KMS-11 (cell line): ENCODE results near the gene PFKP.

Experiments
- H2AFZ ChIP-seq: fragments of 200-600 bp; sonication (generic); 2 replicates; pipeline ENCODE4 v1.6.1; 2016; ENCODE audit warnings: antibody characterized with exemption, mixed run types, low read depth
- H3K27ac ChIP-seq: fragments of 200-600 bp; sonication (generic); 2 replicates; pipeline ENCODE4 v1.6.1; 2016; ENCODE audit warnings: mild to moderate bottlenecking, mixed run types
- H3K27me3 ChIP-seq: fragments of 200-600 bp; sonication (generic); 2 replicates; pipeline ENCODE4 v1.6.1; 2017; ENCODE audit warnings: mild to moderate bottlenecking, low read depth, mixed run types, moderate library complexity; ENCODE audit not compliant: insufficient read depth
- H3K36me3 ChIP-seq: fragments of 200-600 bp; sonication (generic); 2 replicates; pipeline ENCODE4 v1.6.1; 2017; ENCODE audit warnings: mild to moderate bottlenecking, mixed run types; ENCODE audit not compliant: insufficient read depth
- H3K4me1 ChIP-seq: fragments of 200-600 bp; sonication (generic); 2 replicates; pipeline ENCODE4 v1.6.1; 2016; ENCODE audit warnings: mild to moderate bottlenecking, low read depth, mixed run types; ENCODE audit not compliant: poor library complexity, severe bottlenecking
- H3K4me2 ChIP-seq: fragments of 200-600 bp; sonication (generic); 2 replicates; pipeline ENCODE4 v1.7.0; 2016; ENCODE audit warnings: mild to moderate bottlenecking, mixed run types
- H3K4me3 ChIP-seq: fragments of 200-600 bp; sonication (generic); IDR thresholded peaks from 2 replicates; pipeline ENCODE4 v1.6.1; 2017; ENCODE audit warnings: low read depth, low read length, mixed read lengths; ENCODE audit not compliant: insufficient read depth
- H3K79me2 ChIP-seq: fragments of 200-600 bp; sonication (generic); 2 replicates; pipeline ENCODE4 v1.6.1; 2016; ENCODE audit warnings: low read depth, mixed run types; ENCODE audit not compliant: insufficient read depth
- H3K9ac ChIP-seq: fragments of 200-600 bp; sonication (generic); 2 replicates; pipeline ENCODE4 v1.6.1; 2016; ENCODE audit warnings: mild to moderate bottlenecking, mixed run types
- H4K20me1 ChIP-seq: fragments of 200-600 bp; sonication (generic); 2 replicates; pipeline ENCODE4 v1.6.1; 2016; ENCODE audit warnings: mild to moderate bottlenecking, mixed run types; ENCODE audit not compliant: insufficient read depth
- CTCF ChIP-seq: fragments of 200-600 bp; sonication (generic); conservative IDR thresholded peaks from 2 replicates; pipeline ENCODE4 v1.6.1; 2017; ENCODE audit warnings: low read depth, mild to moderate bottlenecking, antibody characterized with exemption, low read length, moderate library complexity, mixed read lengths

PFKP gene

DNA sequence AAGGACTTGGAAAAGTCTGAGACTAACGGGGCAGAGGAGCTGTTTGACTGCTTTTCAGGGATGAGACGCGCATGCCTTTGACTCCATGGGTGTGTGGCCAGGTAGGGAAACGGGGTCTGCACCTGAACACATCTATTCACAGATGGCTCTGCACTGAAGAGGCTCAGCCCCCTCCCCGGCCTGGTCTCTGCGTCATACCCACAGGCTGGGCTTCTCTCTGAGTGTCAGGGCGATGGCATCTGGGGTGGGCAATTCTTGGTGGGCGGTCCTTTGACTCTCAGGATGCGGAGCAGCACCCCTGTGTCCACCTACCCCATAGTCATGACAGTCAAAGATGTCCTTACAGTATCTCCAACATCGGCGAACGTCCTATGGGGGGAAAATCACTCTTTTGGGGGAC, 23.0 kb downstream of the PFKP start:
- Histone ChIP-seq H3K27me3 (no peaks in the 10 kb centered on the region), H3K9ac (no peak overlapping the region), H3K4me3 (no peak overlapping the region), H3K36me3 (peaks cover 20% of the 10 kb centered on the region; the same call in 1 of the 2 replicates), H3K4me2 (no peak overlapping the region), H3K4me1 (no peaks in the 10 kb centered on the region), H3K27ac (no peak overlapping the region), H3K79me2 (peaks cover 92% of the 10 kb centered on the region), H2AFZ (no peak overlapping the region), H4K20me1 (peaks cover 6% of the 10 kb centered on the region; the same call in 1 of the 2 replicates)
- no peak for TF ChIP-seq CTCF

- H3K4me2 ChIP-seq, result no peak overlapping the region
- H2AFZ ChIP-seq, result no peak overlapping the region
- no peaks in the 10 kb centered on the region for H3K4me1 ChIP-seq
- peaks cover 95% of the 10 kb centered on the region for H3K79me2 ChIP-seq
- H3K27ac ChIP-seq, result no peak overlapping the region
- H3K9ac ChIP-seq, result no peak overlapping the region
- H3K36me3 ChIP-seq, result peaks cover 19% of the 10 kb centered on the region; the same call in 1 of the 2 replicates
- H3K4me3 ChIP-seq, result no peak overlapping the region
- peaks cover 6% of the 10 kb centered on the region; the same call in 1 of the 2 replicates for H4K20me1 ChIP-seq
- no peaks in the 10 kb centered on the region for H3K27me3 ChIP-seq
- TF ChIP-seq CTCF, result no peak
These were observed 23.8 kb downstream of the PFKP start for GRCh38 chr10:3090914-3091787.

DNA sequence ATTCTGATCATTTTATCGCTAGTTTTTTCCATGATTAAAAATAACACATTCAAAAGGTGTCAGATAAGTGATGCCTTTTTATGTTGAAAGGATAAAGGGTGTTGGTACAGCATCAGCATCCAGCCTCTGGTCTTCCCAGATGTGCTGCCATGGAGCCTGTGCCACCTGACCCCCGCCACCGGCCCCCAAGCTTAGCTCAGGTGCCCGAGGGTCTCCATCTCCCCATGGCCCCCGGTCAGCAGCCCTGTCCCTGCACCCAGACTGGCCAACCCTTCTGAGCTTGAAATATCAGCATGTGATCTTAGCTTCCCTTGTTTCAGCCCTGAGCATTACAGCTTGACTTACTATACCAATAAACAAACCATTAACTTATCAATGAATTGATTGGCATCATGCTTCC, 24.6 kb downstream of the PFKP start:
- peaks cover 16% of the 10 kb centered on the region; the same call in 1 of the 2 replicates for H3K36me3 ChIP-seq
- peaks cover 95% of the 10 kb centered on the region for H3K79me2 ChIP-seq
- no peak for TF ChIP-seq CTCF

GRCh38 chr10:3093996-3094395, 26.6 kb downstream of the PFKP start:
- Histone ChIP-seq H3K4me2 (no peak overlapping the region), H3K27ac (no peak overlapping the region), H3K4me1 (no peaks in the 10 kb centered on the region), H3K4me3 (no peak overlapping the region), H3K27me3 (no peaks in the 10 kb centered on the region), H3K9ac (no peak overlapping the region), H4K20me1 (no peaks in the 10 kb centered on the region; the same call in 1 of the 2 replicates), H3K36me3 (peaks cover 16% of the 10 kb centered on the region; the same call in 1 of the 2 replicates), H3K79me2 (peaks cover 91% of the 10 kb centered on the region), H2AFZ (no peak overlapping the region)
- TF ChIP-seq CTCF, result no peak

More for the DNA sequence above, 24.6 kb downstream of the PFKP start:
- H3K27me3 ChIP-seq, result no peaks in the 10 kb centered on the region
- H4K20me1 ChIP-seq, result peaks cover 6% of the 10 kb centered on the region; the same call in 1 of the 2 replicates
- no peak overlapping the region for H3K27ac ChIP-seq
- H3K9ac ChIP-seq, result no peak overlapping the region
- no peak overlapping the region for H3K4me3 ChIP-seq
- no peak overlapping the region for H3K4me2 ChIP-seq
- H2AFZ ChIP-seq, result no peak overlapping the region
- H3K4me1 ChIP-seq, result no peaks in the 10 kb centered on the region
